ENCODE results near the gene NUP50. TPM values are rescaled to one million over a fixed set of nuclear protein-coding genes. Genes with fewer than 3 reads are reported as not detected.
A peak's percentile ranks its signal among the peaks of the same experiment; 100 is the strongest.

NUP50 gene
- total RNA-seq, 1 experiment from 2014 or later: 128 TPM

GRCh38 chr22:45200860-45201511 lies 37.3 kb downstream of the NUP50 start:
- DNase-seq: no peak
- no TSS peak for BruUV-seq (replicated peaks)
- ChIA-PET POLR2A (no interaction called here), CTCF (no interaction called here)
- intact Hi-C loops (cut with micrococcal nuclease; ENCODE audit: unreplicated experiment): no loop called here
- no peaks in the 10 kb centered on the region; the same call in 1 of the 2 replicates for H3K36me3 ChIP-seq (ENCODE audit: control insufficient read depth, insufficient read depth, low read length)
- H3K27me3 ChIP-seq (replicated peaks; ENCODE audit: control insufficient read depth, insufficient read depth, low read length): no peaks in the 10 kb centered on the region
- Mint-ChIP-seq H3K27ac (ENCODE audit: unreplicated experiment) (peak overlapping the region; percentile 91), H3K4me1 (ENCODE audit: low read depth, unreplicated experiment) (peaks cover 17% of the 10 kb centered on the region), H3K9me3 (ENCODE audit: unreplicated experiment) (no peaks in the 10 kb centered on the region), H3K4me3 (ENCODE audit: unreplicated experiment) (no peak overlapping the region), H3K27me3 (ENCODE audit: insufficient read depth, unreplicated experiment) (no peaks in the 10 kb centered on the region), H3K36me3 (ENCODE audit: insufficient read depth, unreplicated experiment) (no peaks in the 10 kb centered on the region)
- no peak overlapping the region for H3K4me3 ChIP-seq (ENCODE audit: low read depth, low read length)
- TF ChIP-seq, protein P1, sequence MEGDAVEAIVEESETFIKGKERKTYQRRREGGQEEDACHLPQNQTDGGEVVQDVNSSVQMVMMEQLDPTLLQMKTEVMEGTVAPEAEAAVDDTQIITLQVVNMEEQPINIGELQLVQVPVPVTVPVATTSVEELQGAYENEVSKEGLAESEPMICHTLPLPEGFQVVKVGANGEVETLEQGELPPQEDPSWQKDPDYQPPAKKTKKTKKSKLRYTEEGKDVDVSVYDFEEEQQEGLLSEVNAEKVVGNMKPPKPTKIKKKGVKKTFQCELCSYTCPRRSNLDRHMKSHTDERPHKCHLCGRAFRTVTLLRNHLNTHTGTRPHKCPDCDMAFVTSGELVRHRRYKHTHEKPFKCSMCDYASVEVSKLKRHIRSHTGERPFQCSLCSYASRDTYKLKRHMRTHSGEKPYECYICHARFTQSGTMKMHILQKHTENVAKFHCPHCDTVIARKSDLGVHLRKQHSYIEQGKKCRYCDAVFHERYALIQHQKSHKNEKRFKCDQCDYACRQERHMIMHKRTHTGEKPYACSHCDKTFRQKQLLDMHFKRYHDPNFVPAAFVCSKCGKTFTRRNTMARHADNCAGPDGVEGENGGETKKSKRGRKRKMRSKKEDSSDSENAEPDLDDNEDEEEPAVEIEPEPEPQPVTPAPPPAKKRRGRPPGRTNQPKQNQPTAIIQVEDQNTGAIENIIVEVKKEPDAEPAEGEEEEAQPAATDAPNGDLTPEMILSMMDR (IDR thresholded peaks at IDR 0.05; ENCODE audit: insufficient read depth in 1 of 2, low read depth in 1 of 2, low read length in 1 of 2, severe bottlenecking in 1 of 2, unreplicated experiment in 1 of 2): no peak
- H3K9me3 ChIP-seq: no peaks in the 10 kb centered on the region
- H3K4me1 ChIP-seq: peaks cover 19% of the 10 kb centered on the region

GRCh38 chr22:45201678-45202332 lies 38.1 kb downstream of the NUP50 start:
- H3K9me3 ChIP-seq: no peaks in the 10 kb centered on the region
- H3K36me3 ChIP-seq (ENCODE audit: control insufficient read depth, insufficient read depth, low read length): no peaks in the 10 kb centered on the region; the same call in 1 of the 2 replicates
- H3K4me3 ChIP-seq (ENCODE audit: low read depth, low read length): no peak overlapping the region
- BruUV-seq (replicated peaks): no TSS peak
- peaks cover 19% of the 10 kb centered on the region for H3K4me1 ChIP-seq
- peak; percentile 51 to 63 for DNase-seq
- peak overlapping the region; percentile 91 for H3K27ac Mint-ChIP-seq (ENCODE audit: unreplicated experiment)
- no peaks in the 10 kb centered on the region for H3K9me3 Mint-ChIP-seq (ENCODE audit: unreplicated experiment)
- ChIA-PET POLR2A (no interaction called here), CTCF (no interaction called here)
- no peaks in the 10 kb centered on the region for H3K27me3 Mint-ChIP-seq (ENCODE audit: insufficient read depth, unreplicated experiment)
- H3K27me3 ChIP-seq (replicated peaks; ENCODE audit: control insufficient read depth, insufficient read depth, low read length): no peaks in the 10 kb centered on the region
- intact Hi-C loops (cut with micrococcal nuclease; ENCODE audit: unreplicated experiment): no loop called here
- TF ChIP-seq, protein P1 (IDR thresholded peaks at IDR 0.05; ENCODE audit: insufficient read depth in 1 of 2, low read depth in 1 of 2, low read length in 1 of 2, severe bottlenecking in 1 of 2, unreplicated experiment in 1 of 2): no peak
- no peaks in the 10 kb centered on the region for H3K36me3 Mint-ChIP-seq (ENCODE audit: insufficient read depth, unreplicated experiment)
- H3K4me3 Mint-ChIP-seq (ENCODE audit: unreplicated experiment): no peak overlapping the region
- H3K4me1 Mint-ChIP-seq (ENCODE audit: low read depth, unreplicated experiment): peaks cover 17% of the 10 kb centered on the region

DNA sequence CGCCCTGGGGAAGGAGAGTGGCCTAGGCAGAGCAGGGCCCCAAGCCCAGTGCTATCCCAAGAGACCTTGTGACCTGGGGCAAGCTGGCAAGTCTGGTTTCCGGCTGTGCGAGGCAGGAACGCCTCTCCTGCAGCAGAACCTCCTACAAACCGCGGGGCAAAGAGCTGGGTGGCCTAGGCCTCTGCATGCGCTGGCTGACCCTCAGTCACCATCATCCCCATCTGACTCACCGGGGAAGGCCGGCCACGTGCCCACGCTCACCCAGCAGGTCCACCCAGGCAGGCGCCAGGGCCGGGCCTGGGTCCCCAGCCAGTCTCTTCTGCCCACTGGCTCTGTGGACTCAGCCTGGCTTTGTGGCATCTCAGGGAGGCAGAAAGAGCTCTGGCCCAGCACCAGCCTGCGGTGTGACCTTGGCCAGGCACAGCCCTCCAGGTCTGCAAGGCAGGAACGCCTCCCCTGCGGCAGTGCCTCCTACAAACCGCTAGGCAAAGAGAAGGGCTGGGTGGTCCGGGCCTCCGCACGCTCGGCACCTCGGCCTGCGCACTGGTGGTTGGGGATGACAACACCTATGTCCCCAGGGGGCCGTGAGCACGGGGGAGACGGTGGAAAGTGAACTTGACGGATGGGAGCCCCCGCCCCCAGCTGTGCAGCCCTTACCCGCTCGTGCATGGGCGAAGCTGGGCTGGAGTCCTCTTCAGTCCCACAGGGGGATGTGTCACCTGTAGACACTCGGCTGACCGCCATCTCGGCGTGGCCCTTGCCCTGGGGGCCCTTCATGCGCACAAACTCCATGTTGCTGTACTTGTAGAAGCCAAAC lies 38.8 kb downstream of the NUP50 start:
- Histone ChIP-seq H3K9me3 (no peaks in the 10 kb centered on the region), H3K36me3 (ENCODE audit: control insufficient read depth, insufficient read depth, low read length) (no peaks in the 10 kb centered on the region; the same call in 1 of the 2 replicates), H3K4me3 (ENCODE audit: low read depth, low read length) (no peak overlapping the region), H3K27me3 (replicated peaks; ENCODE audit: control insufficient read depth, insufficient read depth, low read length) (no peaks in the 10 kb centered on the region), H3K4me1 (peaks cover 19% of the 10 kb centered on the region)
- Mint-ChIP-seq H3K9me3 (ENCODE audit: unreplicated experiment) (no peaks in the 10 kb centered on the region), H3K4me3 (ENCODE audit: unreplicated experiment) (no peak overlapping the region), H3K27ac (ENCODE audit: unreplicated experiment) (no peak overlapping the region), H3K4me1 (ENCODE audit: low read depth, unreplicated experiment) (peaks cover 17% of the 10 kb centered on the region), H3K36me3 (ENCODE audit: insufficient read depth, unreplicated experiment) (no peaks in the 10 kb centered on the region), H3K27me3 (ENCODE audit: insufficient read depth, unreplicated experiment) (no peaks in the 10 kb centered on the region)
- ChIA-PET POLR2A (no interaction called here), CTCF (interaction anchor here (0.8 kb wide), 1 partner anchor 28 kb away, joined by 7 read pairs; no protein-coding TSS in a partner anchor)
- peak in 1 of 2 experiments; percentile 28 for DNase-seq
- intact Hi-C loops (cut with micrococcal nuclease; ENCODE audit: unreplicated experiment): no loop called here
- TF ChIP-seq, protein P1 (IDR thresholded peaks at IDR 0.05; ENCODE audit: insufficient read depth in 1 of 2, low read depth in 1 of 2, low read length in 1 of 2, severe bottlenecking in 1 of 2, unreplicated experiment in 1 of 2): no peak
- no TSS peak for BruUV-seq (replicated peaks)

Data from Caco-2 (cell line).